ENCODE results near the gene SLTM.
"Not testable (repeated sequence)": the region's sequence is repeated elsewhere in the genome, so short reads cannot be mapped to it uniquely, and the experiment has no call there.

The SLTM gene

DNA sequence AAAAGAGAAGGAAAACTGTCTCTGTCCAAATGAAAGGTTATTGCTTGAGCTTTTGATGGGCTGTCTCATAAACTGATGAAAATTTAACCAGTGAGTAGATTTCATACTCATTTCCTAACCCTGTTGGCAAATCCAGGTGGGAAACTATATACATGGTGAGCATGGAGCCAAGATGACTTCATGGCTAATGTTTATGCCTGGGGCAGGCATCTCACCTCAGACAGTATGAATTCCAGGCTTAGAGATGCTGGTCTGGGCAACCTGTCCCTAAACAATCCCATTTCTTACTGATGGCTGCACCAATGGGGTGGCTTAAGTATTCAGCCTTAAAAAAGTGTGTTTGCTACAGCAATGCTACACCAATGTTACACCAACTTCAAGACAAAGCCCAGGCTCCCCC lies 58.1 kb downstream of the SLTM start:
- DNase-seq: no peak

GRCh38 chr15:58873267-58873666 lies 60.2 kb downstream of the SLTM start:
- DNase-seq: no peak

- no peak for DNase-seq
Observed at GRCh38 chr15:58870451-58870850, 63.0 kb downstream of the SLTM start.

GRCh38 chr15:58867926-58868325 lies 65.6 kb downstream of the SLTM start:
- DNase-seq: no peak

DNA sequence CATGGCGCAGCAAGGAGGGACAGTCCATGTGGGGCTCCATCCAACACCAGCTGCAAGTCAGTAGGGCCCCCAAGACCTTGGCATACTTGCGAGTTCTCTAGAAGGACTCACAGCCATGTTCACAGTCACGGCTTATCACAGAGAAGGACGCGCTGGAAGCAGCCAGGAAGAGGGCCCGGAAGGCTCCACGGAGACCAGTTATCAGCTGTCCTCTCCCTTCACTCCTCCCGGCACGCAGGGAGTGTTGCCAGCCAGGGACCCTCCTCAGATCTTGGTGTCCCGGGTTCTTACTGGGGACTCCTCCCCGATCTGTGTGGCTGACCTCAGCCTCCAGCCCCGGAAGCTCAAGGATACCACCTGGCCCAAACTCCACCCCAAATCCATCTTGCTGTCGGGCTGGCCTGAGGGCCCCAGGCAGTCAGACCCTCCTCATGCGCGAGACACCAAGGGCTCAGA lies 68.0 kb downstream of the SLTM start:
- no peak for DNase-seq

- no peak for DNase-seq
Observed at GRCh38 chr15:58864602-58865424, 68.7 kb downstream of the SLTM start.

DNA sequence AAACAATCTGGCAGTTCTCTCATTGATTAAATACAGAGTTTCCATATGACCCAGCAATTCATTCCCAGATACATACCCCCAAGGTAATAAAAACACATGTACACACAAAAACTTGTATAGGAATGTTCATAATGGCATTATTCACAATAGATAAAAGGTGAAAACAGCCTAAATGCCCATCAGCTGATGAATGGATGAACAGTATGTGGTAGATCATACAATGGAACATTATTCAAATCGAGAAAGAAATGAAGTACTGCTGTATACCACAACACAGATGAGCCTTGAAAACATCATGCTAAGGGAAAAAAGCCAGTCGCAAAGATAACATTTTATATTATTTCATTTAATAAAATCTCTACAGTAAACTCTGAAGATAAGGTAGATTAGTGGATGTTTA lies 71.2 kb downstream of the SLTM start:
- DNase-seq: no peak

DNA sequence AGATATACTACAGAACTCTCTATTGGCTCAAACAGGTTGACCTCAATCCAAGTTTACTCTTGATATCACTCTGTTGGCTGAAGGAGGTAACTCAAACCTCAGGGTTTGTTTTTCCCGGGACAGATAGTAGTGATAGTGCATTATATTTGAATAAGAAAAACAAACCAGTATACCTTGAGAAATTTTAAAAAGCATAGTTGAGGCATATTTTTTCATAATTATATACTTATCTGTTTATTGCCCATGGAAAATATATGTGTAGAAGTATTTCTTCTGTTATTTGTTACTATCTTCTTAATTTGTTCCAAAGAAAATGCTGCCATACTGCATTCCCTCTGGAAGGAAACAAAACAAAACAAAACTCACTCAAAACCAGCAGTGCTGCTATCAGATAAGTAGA lies 76.9 kb downstream of the SLTM start:
- DNase-seq: not testable (repeated sequence)

- DNase-seq: no peak
Observed at GRCh38 chr15:58856086-58856485, 77.4 kb downstream of the SLTM start.

DNA sequence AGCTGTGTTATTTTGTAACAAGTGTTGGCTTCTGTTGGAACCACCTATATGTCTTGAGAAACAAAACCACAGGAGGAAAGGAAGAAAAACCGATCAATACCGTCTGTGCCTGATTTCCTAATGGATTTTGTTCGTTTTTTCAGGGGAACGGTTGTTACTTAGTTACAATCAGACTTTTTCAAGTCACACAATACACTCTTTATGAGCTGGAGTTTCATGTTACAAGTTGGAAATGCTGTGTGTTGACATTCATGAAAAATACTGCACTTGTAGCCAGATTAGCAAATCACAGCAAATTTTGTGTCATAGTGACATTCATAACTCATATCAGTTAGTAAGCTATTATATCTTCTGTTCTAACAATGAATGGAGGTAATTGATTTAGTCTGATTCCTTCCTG lies 78.9 kb downstream of the SLTM start:
- no peak for DNase-seq

DNA sequence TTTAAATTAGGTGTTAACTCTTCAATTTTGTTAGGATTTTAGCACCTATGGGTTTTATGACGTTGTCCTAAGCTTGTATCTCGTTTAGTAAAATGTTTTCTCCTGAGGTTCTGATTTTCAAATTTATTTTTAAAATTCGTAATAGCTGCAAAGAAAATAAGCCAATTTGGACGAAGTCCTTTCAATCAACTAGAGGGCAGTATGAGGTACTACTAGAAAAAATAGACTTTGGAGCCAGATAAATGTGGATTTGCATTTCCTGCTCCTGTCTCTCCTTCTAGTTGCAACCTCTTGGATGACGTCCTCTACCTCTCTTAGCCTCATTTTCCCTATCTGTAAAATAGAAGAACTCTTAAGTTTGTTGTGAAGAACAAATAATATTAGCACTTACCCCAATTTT lies 81.1 kb downstream of the SLTM start:
- DNase-seq: no peak

DNA sequence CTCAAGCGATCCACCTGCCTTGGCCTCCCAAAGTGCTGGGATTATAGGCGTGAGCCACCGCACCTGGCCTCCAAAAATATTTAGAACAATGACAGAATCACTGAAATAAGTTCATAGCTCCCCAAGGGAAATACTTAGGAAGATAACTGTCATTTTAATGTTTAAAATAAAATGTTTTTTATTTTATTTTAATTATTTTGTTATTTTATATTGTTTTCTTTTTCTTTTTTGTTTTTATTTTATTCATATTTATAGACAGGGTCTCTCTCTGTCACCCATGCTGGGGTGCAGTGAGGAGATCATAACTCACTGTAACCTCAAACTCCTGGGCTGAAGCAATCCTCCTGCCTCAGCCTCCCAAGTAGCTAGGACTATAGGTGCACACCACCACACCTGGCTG lies 82.3 kb downstream of the SLTM start:
- not testable (repeated sequence) for DNase-seq

GRCh38 chr15:58842713-58843396 lies 90.6 kb downstream of the SLTM start:
- no peak for DNase-seq

- no peak for DNase-seq
Observed at GRCh38 chr15:58840048-58840447, 93.4 kb downstream of the SLTM start.

GRCh38 chr15:58839485-58839884 lies 94.0 kb downstream of the SLTM start:
- DNase-seq: no peak

DNA sequence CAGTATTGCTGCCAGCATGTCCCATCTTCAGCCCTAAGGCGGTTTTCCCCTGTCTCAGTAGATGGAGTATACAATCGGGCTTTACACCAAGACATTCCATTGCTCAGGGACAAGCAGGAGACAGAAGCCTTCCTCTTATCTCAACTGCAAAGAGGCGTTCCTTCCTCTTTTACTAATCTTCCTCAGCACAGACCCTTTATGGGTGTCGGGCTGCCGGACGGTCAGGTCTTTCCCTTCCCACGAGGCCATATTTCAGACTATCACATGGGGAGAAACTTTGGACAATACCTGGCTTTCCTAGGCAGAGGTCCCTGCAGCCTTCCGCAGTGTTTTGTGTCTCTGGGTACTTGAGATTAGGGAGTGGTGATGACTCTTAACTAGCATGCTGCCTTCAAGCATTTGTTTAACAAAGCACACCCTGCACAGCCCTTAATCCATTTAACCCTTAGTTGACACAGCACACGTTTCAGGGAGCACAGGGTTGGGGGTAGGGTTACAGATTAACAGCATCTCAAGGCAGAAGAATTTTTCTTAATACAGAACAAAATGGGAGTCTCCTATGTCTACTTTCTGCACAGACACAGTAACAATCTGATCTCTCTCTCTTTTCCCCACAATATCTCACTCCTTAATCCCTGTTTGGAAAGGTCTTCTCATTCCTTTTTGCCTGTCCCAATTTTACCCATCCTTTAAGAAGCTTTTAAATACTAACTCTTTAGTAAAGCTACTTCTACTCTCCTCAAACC lies 99.6 kb downstream of the SLTM start:
- DNase-seq: not testable (repeated sequence)

- DNase-seq: no peak
Observed at GRCh38 chr15:58830556-58830955, 102.9 kb downstream of the SLTM start.
